Left kidney (tissue), 8 donors: ENCODE data around the gene LMO2. TPM values are rescaled to one million over a fixed set of nuclear protein-coding genes. Genes with fewer than 3 reads are reported as not detected.
"Not testable (repeated sequence)": the region's sequence is repeated elsewhere in the genome, so short reads cannot be mapped to it uniquely, and the experiment has no call there.

Source experiments
- DNase-seq: peaks from one replicate; pipeline ENCODE4 v3.0.0-alpha.2; 2013
- long read RNA-seq, 8 donors: transcript quantifications; one replicate each; lab custom pipeline, GENCODE V29; 2026
- polyA plus RNA-seq: library from polyadenylated mRNA; unstranded; fragments of 120-200 nt; gene quantifications from one replicate; pipeline ENCODE4 v1.2.1, GENCODE V29; 2013; ENCODE audit not compliant: insufficient read length

Gene LMO2
- polyA plus RNA-seq: 28.6 TPM
- long read RNA-seq, donor 1, transcript LMO2-202 (3 exons, 1,687 nt): major isoform, 13 of 20 reads
- long read RNA-seq, donor 1, partial matches to known transcripts: 7 of 20 reads
- long read RNA-seq, donor 1, other reads (novel, unspliced or antisense): 0 of 20 reads
- long read RNA-seq, donor 2, transcript LMO2-202 (3 exons, 1,687 nt): major isoform, 10 of 16 reads
- long read RNA-seq, donor 2, partial matches to known transcripts: 0 of 16 reads
- long read RNA-seq, donor 2, other reads (novel, unspliced or antisense): 5 of 16 reads
- long read RNA-seq, donor 3, transcript LMO2-202 (3 exons, 1,687 nt): major isoform, 6 of 15 reads
- long read RNA-seq, donor 3, partial matches to known transcripts: 0 of 15 reads
- long read RNA-seq, donor 3, other reads (novel, unspliced or antisense): 5 of 15 reads
- long read RNA-seq, donor 4: 0 reads
- long read RNA-seq, donor 5, transcript LMO2-204 (2 exons, 1,550 nt): minor isoform, 8 of 53 reads
- long read RNA-seq, donor 5, transcript LMO2-202 (3 exons, 1,687 nt): major isoform, 26 of 53 reads
- long read RNA-seq, donor 5, partial matches to known transcripts: 7 of 53 reads
- long read RNA-seq, donor 5, other reads (novel, unspliced or antisense): 12 of 53 reads
- long read RNA-seq, donor 6, transcript LMO2-202 (3 exons, 1,687 nt): major isoform, 12 of 29 reads
- long read RNA-seq, donor 6, partial matches to known transcripts: 16 of 29 reads
- long read RNA-seq, donor 6, other reads (novel, unspliced or antisense): 0 of 29 reads
- long read RNA-seq, donor 7, transcript LMO2-202 (3 exons, 1,687 nt): major isoform, 15 of 29 reads
- long read RNA-seq, donor 7, partial matches to known transcripts: 5 of 29 reads
- long read RNA-seq, donor 7, other reads (novel, unspliced or antisense): 6 of 29 reads
- long read RNA-seq, donor 8, transcript LMO2-202 (3 exons, 1,687 nt): major isoform, 8 of 9 reads
- long read RNA-seq, donor 8, partial matches to known transcripts: 0 of 9 reads
- long read RNA-seq, donor 8, other reads (novel, unspliced or antisense): 0 of 9 reads

- DNase-seq: peak; percentile 28
Measured at GRCh38 chr11:33891714-33892327, at the start of gene LMO2. TSS of gene LMO2 (minus strand) at chr11:33892076. CDS start at chr11:33869716, 22,360 bp downstream.

- no peak for DNase-seq
Measured at GRCh38 chr11:33940538-33940815, 48.6 kb upstream of the LMO2 start.

DNA sequence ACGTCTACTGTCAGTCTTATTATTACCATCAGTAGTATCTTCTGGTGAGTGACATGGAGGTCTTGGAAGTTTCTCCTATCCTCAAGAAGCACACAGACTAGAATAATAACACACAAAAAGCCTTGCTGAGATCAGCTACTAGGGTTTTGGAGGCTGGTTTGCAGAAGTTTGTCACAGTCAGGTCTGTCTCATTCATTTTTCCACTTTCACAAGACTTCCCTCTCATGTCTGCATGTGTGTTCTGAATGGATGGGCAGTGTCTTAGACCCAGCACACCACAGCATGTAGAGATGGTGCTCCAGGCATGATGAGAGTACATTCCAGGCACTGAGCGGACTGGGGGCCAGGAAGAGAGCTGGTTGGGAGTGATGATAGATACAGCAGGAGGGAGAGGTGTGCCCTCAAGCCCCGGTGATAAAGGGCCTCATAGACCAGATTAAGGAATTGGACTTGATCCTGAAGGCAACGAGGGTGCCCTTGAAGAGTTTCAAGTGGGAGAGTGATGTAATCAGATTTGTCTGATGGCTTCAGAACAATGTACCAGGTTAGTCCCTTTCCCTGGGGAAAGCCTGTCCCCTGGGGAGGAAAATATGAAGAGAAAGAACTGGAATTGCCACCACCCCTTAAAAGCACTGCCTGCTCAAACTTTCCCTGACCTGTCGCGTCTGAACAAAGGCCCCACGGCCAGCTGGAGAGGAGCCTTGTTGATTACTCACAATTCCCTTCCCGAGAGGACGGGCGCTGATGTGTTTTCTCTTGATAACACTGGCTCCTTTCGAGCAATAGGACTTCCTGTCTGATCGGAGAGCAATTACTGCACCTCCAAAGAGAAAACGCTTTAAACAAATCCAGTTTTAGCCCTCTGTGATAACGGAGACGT lies 45.1 kb upstream of the LMO2 start:
- no peak for DNase-seq

DNA sequence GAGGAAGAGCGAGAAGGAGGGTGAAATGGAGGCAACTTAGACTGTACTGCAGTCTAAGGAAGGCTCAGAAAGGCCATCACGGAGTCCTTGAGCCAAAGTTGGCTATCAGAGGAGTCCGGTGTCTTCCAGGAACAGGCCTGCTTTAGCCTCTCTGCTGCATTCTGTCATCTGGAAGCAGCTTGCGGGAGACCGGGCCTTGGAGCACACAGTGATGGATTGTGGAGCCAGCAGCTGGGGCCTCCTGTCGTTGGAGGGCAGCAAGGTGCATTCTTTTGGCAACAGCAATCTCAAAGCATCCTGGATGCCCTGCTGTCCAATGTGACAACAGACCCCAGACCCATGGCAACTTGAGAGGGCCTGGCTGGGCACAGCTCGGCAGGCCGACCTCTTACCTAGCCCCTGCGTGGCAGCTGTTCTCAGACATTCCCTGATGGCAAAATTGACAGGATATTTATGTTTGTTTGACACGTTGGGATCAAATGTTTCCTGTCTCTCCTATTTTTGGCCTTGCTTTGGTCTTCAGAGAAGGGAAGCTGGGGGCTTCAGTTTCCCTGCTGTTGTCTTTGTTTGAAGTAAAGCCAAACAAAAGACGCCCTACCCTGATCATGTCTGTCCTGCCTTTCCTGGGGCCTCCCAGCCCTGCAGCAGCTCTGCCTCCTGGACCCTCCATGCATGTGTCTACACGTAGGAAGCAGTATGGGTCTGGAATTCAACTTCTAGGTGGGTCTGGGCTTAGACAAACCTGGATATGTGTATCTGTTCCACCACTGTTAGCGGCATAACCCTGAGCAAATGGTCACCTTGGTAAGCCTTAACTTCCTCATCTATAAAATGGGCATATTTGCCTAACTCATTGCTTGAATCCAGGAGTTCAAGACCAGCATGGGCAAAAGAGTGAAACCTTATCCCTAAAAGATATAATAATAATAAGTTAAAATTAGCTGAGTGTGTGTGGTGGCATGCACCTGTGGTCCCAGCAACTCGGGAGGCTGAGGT lies 43.9 kb upstream of the LMO2 start:
- no peak for DNase-seq

- DNase-seq: no peak
Measured at GRCh38 chr11:33935005-33935404, 43.1 kb upstream of the LMO2 start.

- no peak for DNase-seq
Measured at GRCh38 chr11:33934450-33934849, 42.6 kb upstream of the LMO2 start.

DNA sequence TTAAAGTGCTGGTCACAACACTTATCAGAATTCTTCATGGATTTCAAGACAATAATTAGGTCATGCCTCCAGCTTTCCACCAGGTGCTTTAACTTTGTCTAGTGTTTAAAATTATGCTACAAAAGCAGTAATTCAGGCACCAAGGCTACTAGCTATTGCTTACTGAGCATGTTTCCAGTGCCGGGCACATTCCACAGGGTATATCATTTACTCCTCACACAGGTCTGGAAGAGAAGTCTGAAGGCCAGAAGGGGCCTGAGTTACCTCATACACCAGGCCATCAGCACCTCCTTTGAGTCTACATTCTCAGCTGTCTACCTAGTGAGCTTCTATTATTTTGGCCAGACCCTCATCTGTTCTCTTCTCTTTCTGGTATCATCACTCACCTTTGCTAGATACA lies 41.7 kb upstream of the LMO2 start:
- DNase-seq: no peak

- no peak for DNase-seq
Measured at GRCh38 chr11:33932721-33933120, 40.8 kb upstream of the LMO2 start.

DNA sequence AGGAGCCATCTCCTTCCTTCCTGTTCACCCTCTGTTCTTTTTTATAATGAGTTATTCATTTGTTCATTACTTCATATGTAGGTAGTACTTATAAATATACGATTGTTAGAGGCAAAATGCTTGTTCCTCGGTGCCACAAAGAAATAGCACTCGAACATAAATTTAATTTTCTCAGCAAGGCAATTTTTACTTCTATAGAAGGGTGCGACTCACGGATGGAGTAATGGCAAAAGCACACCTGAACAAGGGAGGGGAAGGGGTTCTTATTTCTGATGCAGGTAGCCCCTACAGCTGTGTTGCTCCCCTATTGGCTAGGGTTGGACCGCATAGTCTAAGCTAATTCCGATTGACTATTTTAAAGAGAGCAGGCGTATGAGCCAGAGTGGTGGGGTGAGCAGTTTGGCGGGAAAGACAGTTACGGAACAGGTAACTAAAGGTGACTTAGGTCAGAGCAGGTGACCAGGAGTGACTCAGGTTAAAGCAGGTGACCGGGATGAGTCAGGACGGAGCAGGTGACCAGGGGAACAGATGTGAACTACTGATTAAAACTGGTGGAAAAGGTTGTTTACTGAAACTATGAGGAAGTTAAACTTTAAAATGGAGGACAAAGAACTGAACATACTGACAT lies 40.0 kb upstream of the LMO2 start:
- DNase-seq: not testable (repeated sequence)

DNA sequence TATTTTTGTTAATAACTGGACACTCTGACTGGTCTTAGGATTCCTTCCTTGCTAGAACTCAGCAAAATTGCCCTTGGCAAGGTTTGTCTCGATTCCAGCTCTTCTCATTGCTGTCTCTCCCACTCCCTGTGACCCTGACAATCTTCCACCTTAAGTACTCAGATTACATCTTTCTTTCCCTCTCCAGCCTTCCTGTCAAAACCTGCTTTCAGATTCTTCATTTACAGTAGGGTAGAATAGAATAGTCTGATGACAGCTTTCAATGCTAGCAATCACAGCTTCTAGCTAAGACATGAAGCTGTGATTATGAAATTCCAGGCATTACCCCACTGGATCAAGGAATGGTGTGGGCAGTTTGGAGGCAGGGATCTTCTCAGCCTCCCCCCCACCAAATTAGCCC lies 39.2 kb upstream of the LMO2 start:
- DNase-seq: no peak

- DNase-seq: peak; percentile 62
Measured at GRCh38 chr11:33930317-33931021, 38.6 kb upstream of the LMO2 start.

DNA sequence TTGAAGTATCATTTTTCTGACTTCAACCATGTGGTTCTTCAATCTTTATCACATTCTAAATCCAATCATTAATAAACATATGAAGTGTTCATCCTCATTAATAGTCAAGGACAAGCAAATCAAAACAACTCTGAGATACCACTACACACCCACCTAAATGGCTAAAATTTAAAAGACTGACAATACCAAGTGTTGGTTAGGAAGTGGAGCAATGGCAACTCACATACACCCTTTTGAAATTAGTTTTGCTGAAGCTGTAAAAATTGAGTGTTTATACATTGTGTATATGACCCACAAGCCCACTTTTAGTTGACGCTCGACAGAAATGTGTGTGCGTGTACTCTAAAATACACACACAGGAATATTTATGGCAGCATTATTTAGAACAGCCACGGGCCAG lies 36.7 kb upstream of the LMO2 start:
- no peak for DNase-seq

DNA sequence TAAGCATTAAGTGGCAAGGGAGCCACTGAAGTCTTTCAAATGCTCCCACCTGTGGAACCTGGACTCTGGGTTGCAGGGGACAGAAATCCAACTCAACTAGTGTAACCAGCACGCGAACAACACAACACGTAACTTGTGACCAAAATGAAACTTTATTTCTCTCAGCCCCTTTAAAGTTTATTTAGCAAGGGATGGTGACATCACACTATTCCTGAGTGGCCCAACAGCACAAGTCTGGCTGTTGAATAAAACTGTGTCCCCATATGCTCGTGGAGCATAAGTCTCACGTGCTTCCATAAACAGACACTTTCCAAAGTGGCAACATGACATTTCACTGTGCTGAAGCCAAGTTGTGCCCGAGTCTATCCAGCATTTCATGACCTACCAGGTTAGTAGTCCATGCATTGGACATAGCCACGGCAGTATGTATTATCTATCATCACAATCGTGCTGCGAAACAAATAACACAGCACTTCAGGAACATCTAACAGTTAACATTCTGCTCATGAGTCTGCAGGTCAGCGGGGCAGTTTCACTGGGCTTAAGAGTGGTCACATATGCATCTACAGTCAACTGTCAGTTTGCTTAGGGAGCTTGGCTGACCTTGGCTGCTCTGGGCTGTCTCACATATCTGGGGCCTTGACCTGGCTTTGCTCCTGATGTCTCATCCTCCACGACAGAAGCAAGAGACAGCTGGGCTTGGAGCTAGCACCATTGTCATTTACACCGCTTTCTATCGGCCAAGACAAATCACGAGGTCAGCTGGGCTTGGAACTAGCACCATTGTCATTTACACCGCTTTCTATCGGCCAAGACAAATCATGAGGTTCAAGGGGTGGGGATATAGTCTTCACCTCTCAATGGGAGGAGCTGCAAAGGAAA lies 35.0 kb upstream of the LMO2 start:
- DNase-seq: no peak

- DNase-seq: no peak
Measured at GRCh38 chr11:33924341-33924740, 32.5 kb upstream of the LMO2 start.

- DNase-seq: no peak
Measured at GRCh38 chr11:33923626-33924025, 31.8 kb upstream of the LMO2 start.

DNA sequence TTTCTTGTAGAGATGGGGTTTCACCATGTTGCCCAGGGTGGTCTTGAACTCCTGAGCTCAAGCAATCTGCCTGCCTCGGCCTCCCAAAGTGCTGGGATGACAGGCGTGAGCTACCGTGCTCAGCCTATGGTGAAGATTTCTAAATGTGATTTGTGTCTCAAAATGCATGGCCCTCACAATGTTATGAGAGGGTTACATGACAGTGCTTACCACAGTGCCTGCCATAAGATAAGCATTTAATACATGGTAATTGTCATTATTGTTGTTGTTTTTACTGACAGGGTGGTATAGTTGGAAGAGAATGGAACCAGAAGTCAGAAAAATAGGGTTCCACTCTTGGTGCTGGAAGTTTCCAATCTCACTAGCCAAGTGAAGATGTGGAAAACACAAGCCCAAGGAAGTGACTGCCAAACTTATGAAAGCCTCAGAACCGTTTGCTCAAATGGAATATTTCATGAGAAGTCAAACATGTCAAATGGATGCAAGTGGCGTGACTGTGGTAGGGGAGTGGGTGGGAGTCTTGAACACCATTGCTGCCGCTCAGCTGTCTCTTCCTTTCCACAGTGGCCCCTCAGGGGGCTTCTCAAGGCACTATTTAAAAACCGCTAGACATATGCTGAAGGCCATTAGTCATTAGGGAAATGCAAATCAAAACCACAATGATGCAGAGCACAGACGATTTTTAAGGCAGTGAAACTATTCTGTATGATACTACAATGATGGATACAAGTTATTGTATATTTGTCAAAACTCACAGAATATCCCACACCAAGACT lies 29.1 kb upstream of the LMO2 start:
- no peak for DNase-seq

- no peak for DNase-seq
Measured at GRCh38 chr11:33919645-33920044, 27.8 kb upstream of the LMO2 start.
